Endometrium (tissue), 2 donors: ENCODE measurements around the gene THY1.

Experiments used
- FAIRE-seq: peaks from 2 replicates; lab custom pipeline; 2012; peaks lifted over from hg19 to GRCh38; lab: Jason Lieb, UNC
- donor health status: control.
- donor health status: control.

The THY1 gene

DNA sequence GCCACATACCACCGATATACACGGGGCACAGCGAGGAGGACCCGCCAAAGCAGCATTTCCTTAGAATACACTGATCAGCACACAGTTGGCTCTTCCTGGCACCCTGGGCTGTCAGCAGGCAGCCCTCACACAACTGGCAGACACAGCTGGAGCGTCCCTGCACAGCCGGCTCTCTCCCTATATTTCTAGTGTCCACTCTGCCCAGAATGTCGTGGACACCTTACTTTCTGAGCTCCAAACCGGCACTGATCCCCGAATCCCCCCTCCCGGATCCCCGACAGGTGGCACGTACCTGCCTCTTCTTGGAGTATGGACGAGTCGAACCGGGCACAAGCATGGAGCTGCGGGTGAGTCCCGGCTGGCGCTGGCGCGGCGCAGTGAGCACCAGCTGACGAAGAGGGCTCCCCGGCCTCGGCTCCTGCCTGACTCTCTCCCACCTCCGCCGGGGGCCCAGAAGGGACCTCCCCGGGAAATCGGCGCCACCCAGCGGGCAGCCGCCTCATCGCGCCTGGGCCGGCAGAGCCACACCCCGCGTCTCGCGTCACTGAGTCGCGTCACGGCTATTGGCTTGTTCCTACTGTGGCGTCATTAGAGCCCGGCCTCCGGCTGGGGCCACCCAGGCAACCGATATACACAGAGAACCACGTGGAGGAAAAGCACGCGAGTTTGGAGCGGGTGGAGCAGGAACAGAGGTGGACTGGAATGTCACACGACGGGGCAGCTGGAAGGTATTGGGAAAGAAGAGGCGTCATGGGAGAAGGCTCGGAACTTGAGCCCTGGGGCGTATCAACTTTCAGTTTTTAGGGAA is 41.6 kb downstream of the THY1 start, which contains the start of gene USP2:
Gene USP2, minus strand, starts transcription at position 510 of the 808 bp plus-strand sequence. CDS start 8,210 bp downstream, outside the sequence.
- FAIRE-seq: peak; percentile 93

DNA sequence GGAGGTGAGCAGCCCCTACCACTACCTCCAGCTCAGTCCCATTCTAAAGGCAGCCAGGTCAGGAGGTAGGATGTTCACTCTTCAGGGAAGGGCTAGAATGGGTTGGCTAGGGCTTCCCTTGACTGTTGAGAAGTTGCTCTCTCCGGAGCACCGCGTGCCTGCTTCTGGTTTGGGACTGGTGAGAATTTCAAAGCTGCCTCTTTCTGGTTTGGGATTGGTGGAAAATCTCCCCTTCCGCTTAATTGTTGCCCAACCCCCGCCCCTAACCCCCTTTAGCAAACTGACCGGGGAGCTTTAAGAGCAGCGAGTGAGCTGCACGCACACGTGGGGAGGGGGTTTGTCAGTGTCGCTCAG is 42.2 kb downstream of the THY1 start:
- FAIRE-seq: no peak

DNA sequence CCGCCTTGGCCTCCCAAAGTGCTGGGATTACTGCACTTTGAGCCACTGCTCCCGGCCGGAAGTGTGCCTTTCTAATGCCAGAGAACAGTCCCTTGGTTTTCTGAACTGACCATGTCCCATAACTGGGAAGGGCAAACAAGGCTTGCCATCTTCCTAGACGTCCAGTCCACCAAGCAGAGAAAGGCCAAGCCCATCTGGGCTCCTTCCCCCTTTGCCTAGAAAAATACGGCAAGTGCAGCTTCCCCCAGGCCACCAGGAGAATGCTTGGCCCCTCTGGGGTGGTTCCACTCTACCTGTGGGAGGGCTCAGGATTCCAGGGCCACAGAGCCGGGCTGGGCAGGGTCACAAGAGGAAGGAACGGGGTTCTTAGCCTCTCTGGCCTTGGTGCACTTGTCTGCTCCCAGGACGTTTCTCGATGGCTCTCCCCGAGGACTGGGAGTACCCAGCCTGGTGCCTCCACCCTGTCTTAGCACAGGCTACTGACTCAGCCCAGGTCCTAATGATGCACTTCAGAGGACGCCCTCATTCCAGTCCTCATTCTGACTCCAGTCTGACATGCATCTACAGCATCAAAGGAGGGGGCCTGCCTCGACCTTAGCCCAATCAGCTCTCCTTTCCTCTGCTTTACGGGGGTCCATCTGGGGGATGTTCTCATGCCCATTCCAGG is 42.7 kb downstream of the THY1 start:
- no peak for FAIRE-seq

DNA sequence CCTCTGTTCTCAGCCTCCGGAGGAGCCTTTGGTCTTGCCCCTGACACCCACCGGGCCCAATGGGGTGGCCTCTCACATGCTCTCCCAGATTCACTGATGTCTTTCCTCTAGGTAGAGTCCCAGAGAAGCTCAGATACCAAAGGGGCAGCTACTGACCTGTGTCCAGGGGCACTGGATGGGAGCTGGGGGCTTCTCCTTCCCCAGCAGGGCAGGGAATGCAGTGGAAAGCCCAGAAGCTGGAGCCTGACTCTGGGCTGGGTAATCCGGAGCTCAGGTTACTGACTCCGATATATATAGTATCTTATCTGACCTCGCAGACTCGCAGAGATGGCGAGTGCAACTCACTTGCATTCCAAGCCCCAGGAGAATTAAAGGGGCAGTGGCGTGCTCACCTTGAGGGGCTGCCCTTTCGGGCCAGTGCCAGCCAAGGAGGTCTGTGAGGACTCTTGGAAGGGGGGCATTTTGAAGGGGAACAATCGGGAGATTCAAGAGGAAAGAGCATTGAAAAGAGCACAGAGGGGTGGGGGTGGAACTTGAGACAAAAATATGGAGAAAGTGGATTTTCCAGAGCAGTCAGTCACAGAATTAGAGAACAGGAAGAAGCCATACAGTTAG is 44.0 kb downstream of the THY1 start:
- no peak for FAIRE-seq

DNA sequence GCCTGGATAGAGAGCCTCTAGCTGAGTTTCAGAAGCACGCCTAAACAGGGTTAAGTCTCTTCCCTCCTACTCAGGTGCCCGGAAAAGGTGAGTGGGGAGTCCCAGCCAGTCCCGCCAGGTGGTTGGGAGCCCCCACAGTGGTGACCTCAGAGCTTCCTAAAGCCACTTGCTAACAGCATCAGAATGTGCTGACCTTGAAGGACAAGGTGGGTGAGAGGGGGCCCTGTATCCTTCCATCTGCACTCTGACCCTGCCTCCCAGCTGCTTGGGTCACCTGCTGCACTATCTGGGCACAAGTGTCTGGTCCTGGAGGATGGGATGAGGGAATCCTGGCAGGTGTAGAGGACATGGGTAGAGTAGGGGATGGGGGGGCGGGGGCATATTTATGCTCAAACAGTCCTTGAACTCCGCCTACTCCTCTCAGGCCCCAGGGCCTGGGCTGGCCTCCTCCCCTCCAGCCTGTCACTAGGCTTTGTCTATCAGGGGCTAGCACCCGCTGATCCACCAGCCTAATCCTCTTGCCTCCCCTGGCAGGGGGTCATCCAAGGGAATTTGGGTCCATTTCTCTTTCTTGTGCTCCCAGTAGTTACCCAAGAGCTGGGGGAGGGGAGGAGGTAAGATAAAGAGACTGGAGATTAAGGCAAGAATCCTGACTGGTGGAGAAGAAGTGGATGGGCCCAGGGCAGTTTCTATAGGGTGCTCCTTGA is 44.9 kb downstream of the THY1 start:
- FAIRE-seq: no peak

DNA sequence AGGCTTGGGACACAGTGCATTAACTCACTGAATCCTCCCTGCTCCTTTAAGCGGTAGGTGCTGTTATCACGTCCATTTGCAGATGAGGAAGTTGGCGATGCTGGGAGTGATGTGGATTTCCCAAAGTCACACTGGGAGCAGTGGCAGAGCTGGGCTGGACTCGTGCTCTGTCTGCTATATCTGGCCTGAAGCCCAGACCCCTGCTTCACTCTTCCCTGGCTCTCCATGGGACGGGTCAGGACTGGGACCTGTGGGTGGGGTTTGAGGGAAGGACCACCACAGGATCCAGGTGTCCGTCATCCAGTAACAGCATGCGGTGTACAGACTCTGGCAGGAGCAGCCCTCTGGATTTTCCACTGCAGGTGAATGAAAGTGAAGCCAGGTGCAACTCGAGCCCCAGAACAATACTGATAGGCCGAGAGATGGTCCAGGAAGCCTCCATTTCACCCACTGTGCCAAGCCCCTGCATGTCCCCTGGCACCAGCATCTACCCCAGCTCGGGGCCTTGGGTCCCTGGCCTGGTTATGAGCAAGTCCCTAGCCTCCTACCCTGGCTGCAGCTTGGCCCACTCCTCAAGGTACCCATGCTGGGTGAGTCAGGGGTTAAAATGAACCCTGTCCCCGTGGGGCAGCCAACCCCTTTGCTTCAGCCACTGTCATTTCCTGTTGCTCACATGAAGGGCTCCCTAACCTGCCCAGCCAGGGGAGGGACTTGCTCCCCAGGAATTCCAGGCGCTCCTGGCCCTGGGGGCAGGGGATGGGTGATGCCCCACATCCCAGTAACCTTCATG is 45.7 kb downstream of the THY1 start:
- no peak for FAIRE-seq

DNA sequence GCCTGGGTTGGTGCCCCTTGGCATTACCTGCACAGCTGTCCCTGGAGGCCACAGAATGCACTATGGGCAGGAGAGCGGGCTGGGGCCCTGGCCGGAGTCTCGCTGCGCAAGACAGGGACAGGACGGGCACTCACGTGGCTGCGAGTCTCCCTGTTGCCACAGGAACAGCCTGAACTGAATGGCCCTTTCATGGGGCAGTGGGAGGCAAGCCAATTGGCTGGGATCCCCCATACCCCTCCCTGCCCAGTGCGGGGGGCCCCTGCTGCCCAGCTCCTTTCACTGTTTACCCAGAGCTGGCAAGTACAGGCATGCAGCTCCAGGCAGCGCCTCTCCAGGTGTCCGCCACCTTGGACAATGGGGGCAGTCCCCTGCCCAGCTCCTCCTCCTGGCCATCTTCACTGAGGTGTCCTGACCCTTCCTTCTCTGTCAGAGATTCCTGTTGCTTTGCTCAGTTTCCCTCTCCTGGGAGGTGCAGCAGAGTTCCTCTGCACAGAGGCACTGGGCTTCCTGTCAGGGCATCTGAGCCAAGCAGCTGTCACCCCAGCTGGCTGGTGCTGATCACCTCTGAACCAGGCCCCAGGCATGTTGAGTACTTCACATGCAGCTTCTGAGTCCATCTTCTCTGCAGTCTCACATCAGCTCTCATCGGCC is 46.6 kb downstream of the THY1 start:
- FAIRE-seq: no peak

DNA sequence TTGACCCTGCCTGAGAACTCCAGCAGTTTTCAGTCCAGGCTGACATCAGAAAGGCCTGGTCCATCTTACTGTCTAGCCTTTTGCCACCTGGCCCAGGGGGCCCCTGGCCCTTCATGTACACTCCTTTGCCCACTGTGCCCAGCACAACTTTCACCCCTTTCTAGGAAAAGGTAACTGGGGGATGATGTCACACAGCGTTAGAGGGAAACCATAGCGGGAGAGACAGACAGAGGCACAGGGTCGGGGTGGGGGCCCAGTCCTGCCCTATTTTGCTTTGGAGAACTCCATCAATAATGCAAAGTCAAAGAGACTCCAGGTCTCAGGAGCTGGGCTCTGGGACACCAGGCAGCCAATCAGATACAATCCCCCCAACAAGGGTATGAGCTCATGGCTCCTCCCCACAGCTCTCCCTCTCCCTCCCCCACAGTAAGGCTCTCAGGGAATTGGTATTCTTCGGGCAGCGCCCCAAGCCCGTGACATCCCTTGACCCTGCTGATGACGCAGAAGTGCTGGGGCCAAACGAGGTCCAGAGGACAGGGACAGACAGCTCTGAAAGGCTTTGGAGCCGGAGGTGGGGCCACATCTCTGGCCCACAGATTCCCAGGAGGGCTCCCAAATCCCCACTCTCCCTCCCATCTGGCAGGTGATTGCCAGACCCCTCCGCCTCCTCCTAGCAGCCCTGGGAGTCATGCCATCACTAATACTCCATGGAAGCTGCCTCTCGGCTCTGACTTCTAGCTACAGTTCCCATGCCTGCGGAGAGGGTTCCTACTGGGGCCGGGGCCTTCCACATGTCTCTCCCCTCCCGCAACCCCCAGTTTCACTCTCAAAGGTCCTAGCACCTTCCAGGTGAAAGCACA is 47.4 kb downstream of the THY1 start:
- FAIRE-seq: no peak

DNA sequence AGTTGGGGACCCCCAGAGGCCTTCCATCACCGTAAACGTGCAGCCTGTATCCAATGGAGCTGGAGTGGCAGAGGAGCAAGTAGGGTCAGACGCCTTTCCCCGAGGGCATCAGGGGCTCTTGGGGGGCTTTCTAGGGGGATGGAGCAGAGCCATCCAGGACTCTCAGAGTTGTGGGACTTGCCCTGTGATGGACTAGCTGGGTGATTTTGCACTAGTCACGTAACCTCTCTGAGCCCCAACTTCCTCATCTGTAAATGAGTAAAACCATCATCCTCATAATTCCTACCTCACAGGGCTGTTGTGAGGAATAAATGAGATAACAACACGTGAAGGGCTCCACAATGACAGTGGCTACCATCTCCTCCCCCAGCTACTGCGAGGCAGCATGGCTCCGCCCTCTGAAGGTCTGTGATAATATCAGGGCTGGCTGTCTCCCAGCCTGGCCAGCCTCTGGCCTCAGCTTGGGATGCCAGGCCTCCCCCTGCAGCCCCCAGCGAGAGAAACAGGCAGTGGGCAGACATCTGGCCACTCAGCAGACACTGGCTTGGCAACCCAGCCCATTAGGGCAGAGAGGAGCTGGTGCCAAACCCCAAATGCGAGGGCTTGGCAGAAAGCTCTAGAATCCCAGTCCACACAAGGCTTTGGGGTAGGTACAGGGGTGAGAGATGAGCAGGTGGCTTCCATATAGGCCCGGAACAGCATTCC is 48.2 kb downstream of the THY1 start:
- no peak for FAIRE-seq

DNA sequence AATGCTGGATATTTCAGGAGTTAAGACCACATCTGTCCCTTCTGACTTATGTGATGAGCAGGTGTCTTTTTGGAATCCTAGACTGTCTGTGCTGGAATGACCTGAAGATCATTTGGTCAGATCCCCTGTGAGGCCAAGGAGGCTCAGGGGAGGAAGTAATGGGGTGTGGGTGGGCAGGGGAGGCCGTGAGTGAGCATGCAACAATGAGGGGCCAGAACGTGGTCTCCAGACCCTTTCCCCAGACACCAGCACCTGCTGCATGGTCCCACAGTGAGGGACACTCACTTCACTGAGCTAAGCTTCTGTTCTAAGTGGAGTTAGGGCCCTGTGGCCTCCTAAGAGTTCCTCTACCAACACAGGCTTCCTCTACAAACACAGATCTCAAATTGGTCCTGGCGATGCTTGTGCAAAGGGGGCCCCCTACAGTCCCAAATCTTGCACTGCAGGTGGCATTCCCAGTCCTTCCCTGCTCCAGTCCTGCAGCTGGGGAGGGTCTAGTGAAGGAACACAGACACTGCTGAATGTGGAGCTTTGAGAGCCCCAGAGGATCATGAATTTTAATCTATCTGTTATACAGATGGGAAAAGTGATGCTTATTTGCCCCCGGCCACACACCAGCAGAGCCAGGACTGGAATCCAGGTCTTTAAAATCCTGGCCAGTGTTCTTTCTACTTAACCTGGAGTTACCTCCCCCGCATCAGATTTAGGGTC is 48.9 kb downstream of the THY1 start:
- no peak for FAIRE-seq

DNA sequence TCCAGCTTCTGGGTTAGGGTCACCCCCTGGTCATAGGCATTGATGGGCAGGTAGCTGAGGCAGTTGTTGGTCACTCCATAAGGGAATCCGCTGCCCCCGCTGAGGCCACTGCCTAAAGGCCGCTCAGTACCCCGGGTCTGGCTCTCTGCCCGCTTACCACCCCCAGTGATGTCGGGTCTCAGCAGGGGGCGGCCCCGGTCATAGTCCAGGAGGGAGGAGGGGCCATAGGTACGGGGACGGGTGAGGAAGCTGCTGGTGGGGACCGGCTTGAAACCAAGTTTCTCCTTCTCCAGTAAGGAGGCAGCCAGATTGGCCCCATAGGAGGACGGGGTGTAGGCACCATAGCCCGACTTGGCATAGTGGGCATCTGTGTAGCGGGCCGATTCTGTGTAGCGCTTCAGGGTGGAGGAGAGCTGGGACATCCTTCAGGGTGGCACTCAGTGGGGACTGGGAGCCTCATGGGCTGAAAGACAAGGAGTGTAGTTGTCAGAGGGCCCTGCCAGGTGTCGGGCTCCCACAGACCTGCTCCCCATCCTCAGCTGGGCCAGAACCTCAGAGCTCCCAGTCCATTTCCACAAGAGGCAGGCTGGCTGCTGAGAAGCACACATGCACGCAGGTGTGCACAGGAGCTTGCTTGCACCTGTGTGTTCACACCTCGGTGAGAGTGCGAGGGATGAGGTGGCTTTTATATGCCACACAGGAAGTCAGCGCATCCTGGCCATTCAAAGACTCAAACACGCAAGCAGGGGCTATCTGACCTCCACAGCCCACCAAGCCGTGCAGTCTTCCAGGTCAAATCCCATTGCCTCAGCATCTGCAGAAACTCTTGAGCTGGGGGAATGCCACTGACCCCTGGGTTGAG is 49.7 kb downstream of the THY1 start:
- FAIRE-seq: no peak

DNA sequence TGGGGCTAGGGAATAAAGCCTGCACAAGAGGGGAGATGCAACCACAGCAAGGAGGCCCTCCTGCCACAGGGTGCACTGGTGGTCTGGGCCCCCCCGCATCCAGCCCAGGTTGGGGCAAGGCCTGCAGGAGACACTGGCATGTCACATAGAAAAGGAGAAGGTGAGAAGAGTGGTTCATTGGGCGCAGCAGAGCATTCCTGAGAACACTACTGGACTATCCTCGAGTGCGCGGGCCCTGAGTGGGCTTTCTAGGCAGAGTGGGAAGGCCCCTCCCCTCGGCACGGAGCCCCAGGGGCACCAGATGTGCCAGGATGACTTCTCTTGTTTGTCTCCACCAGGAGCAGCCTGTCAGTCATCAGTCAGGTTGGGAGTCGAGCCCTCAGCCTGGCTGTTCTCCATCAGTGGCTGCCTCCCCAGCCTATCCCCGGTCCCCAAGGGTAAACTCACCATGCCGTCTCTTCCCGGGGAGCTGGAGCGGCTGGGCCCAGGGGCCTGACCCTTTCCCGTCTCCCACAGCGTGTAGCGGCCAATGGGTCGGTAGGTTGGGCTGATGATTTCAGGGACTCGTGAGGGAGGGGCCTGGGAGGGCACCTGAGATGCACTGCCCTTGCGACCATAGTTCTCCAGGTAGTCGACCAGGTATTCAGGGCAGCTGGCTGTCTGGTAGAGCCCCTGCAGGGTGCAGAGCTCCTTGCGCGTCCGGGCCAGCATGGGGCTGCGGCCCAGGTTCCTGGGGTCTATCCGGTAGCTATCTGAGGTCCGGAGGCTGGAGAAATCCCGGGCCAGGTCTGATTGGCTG is 50.5 kb downstream of the THY1 start:
- no peak for FAIRE-seq

DNA sequence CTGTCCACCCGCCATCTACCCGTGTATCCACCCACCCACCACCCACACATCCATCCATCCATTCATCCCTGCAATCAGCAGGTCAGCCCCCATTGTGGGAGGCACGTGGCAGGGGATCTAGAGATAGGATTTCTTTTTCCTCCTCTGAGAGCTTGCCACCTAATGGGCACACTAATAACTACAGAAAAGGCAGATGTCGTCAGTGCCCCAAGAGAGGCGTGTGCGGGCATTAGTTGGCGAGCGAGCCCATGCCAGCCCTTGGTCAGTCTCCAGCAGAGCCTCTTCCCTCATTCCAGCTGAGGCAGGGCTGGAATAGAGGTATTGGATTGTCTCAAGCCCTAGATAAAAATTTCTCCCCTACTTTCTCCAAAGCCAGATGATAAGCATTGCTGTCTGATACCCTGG is 51.2 kb downstream of the THY1 start:
- FAIRE-seq: no peak

DNA sequence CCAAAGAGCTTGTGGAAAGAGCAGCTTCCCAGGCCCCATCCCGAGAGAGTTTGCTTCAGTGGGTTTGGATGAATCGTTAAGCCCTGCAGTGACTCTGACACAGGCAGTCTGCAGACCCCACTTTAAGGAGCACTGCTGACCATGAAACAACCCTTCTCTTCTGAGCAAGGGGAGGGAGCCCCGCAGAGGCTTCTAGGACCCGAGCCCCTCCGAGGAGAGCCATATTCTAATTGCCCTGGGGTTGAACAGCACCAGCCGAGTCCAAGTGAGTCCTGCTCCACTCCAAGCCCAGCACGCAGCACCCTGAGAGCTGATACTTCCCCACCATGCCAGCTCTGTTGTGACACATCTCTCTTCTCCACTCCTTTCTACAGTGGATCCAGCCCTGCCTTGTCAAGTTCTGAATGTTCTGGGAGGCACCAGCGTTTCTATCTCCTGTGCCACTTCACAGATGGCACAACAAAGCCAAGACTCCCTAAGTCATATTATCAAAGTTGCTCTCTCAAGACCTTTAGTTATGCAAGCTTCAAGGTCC is 51.8 kb downstream of the THY1 start:
- no peak for FAIRE-seq

DNA sequence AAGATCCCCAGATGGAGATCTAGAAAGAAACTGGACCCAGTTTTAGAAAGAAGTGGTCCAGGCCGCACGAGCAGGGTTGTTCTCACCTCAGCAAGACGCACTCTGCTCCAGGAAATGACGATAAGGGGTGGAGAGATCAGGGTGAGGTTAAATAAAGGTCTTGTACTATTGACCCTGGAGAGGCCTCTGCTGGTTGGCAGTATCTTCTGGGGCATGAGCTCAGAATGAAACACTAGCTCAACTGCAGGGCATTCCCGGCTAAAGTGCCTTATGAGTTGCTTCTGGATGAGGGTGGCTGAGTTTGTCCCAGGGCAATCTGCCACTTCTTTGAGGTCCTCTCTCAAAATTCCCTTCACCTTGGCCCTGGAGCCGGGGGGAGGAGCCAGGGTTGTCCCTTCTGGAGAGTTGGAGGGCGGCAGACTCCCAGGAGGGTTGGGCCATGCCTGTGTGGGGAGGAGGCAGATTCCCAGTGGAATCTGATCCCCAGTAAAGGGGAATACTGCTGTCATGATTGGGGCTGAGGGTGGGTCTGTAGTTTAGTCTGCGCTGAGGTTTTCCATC is 52.4 kb downstream of the THY1 start:
- no peak for FAIRE-seq

DNA sequence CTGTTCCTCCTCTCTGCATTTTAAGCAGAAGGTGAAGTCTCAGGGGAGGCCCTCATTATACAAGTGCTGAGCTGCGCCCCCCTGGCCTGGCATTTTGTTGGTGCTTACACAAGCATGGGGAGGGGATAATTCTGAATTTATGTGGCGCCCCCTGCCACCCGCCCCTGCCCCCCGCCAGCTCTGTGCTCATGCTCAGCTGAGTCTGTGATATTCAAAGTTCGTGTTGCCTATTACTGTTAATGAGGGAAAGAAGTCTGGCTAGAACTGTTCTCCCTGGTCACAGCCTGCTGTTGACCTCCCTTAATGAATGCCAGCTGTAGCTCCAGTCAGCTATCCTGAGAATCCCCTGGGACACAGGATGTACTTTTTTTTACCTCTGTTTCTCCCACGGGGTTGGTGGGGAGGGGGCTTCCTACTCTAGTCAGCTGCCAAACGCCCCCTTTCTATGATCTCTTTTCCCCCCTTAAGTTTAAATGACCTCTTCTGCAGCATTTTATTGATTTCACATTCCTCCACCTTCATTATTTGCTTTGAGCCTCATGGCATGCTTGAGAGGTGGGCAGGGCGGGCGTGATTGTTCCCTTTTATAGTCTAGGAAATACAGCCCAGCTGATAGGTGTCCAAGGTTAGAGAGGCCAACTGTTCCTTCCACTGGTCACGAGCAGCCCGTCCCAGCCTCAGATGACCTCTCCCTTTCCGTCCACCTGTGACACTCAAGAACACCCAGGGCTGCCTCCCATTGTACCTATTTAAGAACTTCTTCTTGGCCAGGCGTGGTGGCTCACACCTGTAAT is 53.6 kb downstream of the THY1 start:
- no peak for FAIRE-seq
